ENCODE data around the gene RPL12. TPM values are rescaled to one million over a fixed set of nuclear protein-coding genes. Genes with fewer than 3 reads are reported as not detected.

RPL12 gene
- polyA plus RNA-seq (ENCODE audit: insufficient read length in 4 of 4): 1,000 to 10,000 TPM; 1,332 to 1,605 (median 1,566) TPM

- peak; percentile 93 to 95 (median 94) for DNase-seq (ENCODE audit: low read depth in 4 of 4, low spot score in 3 of 4)
Observed at GRCh38 chr9:127450830-127451607, at the start of gene RPL12, which contains the start of gene LRSAM1. RPL12 (minus strand) TSS chr9:127451406; CDS start chr9:127451317, 89 bp downstream. LRSAM1 (plus strand) TSS chr9:127451510; CDS start chr9:127454528, 3,018 bp downstream.

- no peak for DNase-seq (ENCODE audit: low read depth in 4 of 4, low spot score in 3 of 4)
Observed at GRCh38 chr9:127500862-127501261, 49.7 kb upstream of the RPL12 start.

- no peak for DNase-seq (ENCODE audit: low read depth in 4 of 4, low spot score in 3 of 4)
Observed at GRCh38 chr9:127500399-127500798, 49.2 kb upstream of the RPL12 start.

DNA sequence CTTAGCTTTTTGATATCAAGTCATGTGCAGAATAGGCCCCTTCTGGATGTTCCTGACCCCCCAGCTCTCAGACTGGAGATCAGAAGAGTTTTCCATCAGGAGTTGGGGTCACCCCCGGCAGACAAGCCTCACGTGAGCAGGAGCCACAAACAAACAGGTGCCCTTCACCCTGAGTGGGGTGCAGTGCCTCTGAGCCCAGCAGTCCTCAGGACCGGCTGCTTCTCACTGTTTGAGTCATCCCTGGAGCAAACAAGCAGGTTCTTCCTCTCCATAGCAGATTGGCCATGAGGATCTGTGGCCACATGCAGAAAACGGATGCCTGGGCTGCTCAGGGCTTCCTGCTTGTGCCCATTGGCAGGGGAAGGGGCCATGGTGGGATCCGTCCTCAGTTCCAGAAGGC lies 47.1 kb upstream of the RPL12 start:
- no peak for DNase-seq (ENCODE audit: low read depth in 4 of 4, low spot score in 3 of 4)

DNA sequence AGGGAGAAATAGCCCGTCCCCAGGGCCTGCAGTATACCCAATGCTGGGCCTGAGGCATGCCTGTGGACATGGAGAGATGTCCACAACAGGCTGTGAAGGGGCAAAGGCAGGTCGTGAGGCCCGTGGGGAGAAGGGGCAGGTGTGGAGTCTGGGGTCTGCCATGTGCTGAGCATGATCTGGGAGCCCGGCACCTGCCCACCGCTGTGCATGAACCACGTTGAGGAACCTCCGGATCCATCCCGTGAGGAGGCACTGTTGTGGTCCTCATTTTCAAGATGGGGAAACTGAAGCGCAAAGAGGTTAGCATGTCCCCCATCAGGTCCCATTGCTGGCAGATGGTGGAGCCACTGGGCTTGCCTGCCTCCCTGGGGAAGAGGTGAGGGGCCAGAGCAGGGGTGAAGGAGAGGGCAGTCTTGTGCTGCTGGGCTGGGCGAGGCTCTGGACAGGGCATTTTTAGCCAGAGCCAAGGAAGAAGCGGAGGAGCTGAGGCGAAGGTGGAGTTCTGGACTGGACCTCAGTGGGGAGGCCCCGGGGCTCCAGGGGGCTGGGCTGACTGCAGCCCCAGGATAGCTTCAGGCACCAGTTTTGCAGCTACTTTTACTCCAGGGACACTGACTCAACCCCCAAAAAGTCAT lies 46.6 kb upstream of the RPL12 start:
- no peak for DNase-seq (ENCODE audit: low read depth in 4 of 4, low spot score in 3 of 4)

DNA sequence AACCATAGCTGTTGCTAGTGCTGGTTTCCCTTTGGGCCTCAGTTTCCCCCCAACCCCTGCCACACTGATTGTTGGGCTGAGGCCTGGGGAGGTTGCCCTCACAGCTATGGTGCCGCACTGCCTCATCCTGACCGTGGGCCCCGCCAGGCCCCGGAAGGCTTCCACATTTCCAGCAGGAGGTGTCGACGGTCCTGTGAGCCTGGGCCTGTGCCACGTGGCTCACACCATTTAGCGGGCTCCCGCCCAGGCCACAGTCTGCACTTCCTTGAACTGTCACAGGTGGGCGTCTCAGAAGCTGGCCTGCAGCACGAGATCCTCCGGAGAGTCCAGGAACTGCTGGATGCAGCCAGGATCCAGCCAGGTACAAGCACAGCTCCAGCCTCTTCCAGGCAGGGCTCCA lies 45.8 kb upstream of the RPL12 start:
- no peak for DNase-seq (ENCODE audit: low read depth in 4 of 4, low spot score in 3 of 4)

GRCh38 chr9:127495884-127496555 lies 44.8 kb upstream of the RPL12 start:
- no peak for DNase-seq (ENCODE audit: low read depth in 4 of 4, low spot score in 3 of 4)

DNA sequence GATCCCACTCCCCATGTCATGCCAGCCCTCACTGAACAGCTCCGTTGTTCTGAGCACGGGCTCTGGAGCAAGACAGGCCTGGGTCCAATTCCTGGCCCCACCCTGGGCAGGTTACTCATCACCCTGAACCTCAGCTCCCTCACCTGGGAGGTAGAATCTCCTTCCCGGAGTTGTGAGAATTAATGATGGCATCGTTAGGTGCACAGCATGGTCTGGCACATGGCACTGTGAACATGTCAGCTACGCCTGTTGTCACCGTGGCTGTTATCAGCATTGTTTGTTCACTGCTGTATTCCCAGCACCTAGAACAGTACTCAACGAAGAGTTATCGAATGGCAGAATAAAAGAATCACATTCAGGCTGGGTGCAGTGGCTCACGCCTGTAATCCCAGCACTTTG lies 43.1 kb upstream of the RPL12 start:
- no peak for DNase-seq (ENCODE audit: low read depth in 4 of 4, low spot score in 3 of 4)

DNA sequence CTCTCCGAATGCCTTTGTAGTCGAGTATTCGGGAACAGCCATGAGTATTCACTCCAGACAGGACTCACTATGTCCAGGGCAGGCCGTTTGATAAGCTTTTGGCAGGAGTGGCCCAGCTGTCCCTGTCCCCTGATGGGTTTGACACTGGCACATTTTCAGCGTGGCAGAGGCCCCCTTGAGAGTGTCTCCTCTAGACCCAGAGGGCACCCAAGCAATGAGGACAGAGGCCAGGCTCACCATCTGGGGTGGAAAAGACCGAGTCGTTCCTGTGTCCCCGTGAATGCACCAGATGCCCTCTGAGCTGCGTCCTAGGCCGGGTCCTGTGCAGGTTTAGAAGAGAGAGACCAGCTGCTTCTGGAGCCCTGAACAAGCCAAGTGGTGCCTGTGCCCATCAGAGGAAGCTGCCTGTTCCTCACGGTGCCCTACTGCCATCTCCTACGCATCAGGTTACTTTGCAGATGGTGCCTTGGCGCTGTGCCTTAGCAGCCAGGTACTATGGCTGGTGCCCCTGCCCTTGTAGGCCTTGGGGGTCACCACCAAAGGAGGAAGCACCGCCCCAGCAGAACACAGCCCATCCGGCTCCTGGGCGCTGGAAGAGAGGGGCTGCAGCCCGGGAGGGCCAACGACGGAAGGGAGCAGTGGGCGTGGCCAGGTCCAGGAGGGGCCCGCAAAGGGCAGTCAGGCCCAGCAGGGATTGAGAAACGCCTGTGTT lies 42.5 kb upstream of the RPL12 start:
- DNase-seq (ENCODE audit: low read depth in 4 of 4, low spot score in 3 of 4): no peak

DNA sequence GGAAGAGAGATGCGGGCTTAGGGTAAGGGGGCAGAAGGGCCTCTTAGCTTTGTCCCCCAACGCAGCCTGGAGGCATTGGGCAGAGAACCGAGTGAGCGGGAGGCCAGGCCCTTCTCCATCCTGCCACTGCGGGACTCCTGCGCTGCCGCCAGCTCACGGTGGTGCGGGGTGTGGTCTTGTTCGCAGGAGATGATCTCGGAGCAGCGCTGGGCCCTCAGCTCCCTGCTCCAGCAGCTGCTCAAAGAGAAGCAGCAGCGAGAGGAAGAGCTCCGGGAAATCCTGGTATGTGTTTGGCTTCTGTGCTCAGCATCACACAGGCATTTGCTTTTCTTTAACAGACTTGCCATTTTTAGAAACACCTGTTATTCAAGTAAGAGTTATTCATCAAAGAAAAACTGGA lies 41.4 kb upstream of the RPL12 start:
- DNase-seq (ENCODE audit: low read depth in 4 of 4, low spot score in 3 of 4): no peak

GRCh38 chr9:127491516-127491915 lies 40.3 kb upstream of the RPL12 start:
- DNase-seq (ENCODE audit: low read depth in 4 of 4, low spot score in 3 of 4): no peak

GRCh38 chr9:127490535-127491230 lies 39.5 kb upstream of the RPL12 start:
- DNase-seq (ENCODE audit: low read depth in 4 of 4, low spot score in 3 of 4): no peak

GRCh38 chr9:127489471-127490115 lies 38.4 kb upstream of the RPL12 start:
- DNase-seq (ENCODE audit: low read depth in 4 of 4, low spot score in 3 of 4): peak in 2 of 4 donors; percentile 10 to 15

DNA sequence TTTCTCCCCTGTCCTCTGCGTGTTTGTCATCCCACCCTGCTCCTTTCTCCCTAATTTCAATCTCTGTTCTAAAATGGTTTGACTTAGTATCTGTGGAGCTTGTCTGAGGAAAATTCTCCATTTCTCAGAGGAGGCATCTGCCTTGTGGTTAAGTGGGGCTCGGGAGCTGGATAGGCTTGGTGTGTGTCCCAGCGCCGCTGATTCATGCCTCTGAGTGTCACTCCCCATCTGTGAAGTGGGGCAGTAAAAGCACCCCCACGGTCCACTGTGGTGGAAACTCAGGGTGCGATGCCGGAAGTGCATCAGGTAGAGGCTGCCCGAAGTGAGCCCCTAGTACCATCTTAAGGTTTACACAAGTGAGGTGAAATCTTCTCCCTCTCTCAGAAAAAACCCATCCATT lies 37.7 kb upstream of the RPL12 start:
- DNase-seq (ENCODE audit: low read depth in 4 of 4, low spot score in 3 of 4): no peak

DNA sequence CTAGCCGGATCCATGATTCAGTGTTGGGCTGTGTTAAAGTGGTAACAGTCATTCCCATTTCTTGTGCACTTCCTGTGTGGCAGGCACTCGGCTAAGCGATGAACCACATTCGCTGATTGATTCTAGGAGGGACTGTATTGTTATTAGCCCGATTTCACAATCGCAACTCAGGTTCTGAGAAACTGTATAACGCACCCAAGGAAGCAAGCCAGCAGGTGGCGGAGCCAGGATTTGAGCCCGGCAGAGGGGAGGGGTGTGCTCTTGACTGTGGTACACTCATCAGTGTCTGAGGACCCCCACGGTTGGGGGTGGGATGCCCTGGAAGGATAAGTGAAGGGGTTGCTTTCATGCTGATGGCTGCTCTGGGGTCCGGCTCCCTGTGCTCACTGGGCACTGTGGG lies 34.8 kb upstream of the RPL12 start:
- DNase-seq (ENCODE audit: low read depth in 4 of 4, low spot score in 3 of 4): no peak

DNA sequence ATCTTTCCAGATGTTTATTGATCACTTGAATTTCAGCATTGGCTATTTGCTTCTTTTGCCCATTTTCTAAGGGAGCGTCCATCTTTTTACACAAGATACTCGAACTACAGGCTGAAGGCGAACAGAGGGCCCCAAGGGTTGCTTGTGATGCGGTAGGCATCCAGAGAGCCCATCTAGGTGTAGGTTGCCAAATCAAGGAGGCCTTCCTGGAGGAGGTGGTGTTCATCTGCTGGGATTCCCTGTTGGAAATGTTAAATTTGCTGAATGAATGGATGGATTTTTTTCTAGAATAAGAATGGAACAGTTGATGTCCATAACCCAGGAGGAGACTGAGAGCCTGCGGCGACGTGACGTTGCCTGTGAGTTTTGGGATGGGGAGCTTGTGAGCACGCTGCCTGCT lies 31.5 kb upstream of the RPL12 start:
- DNase-seq (ENCODE audit: low read depth in 4 of 4, low spot score in 3 of 4): no peak

DNA sequence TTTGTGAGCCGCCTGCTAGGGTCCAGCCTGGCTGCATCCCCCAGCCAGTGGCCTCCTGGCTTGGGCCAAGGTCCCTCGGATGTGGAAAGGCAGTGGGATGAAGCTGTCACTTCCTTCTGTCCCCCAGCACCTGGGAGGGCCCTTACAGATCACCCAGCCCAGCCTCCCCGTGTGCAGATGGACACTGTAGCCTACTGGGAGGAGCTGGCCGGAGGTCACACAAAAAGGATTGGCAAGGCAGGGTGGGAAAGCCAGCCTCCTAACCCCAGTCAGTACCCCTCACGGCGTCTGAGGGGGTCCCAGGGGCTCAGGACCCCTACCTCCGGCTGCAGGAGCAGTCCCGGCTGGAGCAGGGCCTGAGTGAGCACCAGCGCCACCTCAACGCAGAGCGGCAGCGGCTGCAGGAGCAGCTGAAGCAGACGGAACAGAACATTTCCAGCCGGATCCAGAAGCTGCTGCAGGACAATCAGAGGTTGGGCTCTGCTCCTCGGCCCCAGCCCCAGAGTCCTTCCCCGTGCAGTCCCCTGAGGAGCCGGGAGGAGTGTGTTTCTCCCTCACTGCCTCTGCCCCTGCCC lies 28.4 kb upstream of the RPL12 start:
- no peak for DNase-seq (ENCODE audit: low read depth in 4 of 4, low spot score in 3 of 4)

- no peak for DNase-seq (ENCODE audit: low read depth in 4 of 4, low spot score in 3 of 4)
Observed at GRCh38 chr9:127474592-127474991, 23.4 kb upstream of the RPL12 start.

GRCh38 chr9:127473932-127474331 lies 22.7 kb upstream of the RPL12 start:
- DNase-seq (ENCODE audit: low read depth in 4 of 4, low spot score in 3 of 4): no peak

Data from left renal pelvis (tissue), 4 donors.